K562 (cell line): ENCODE measurements around the gene ADD2. TPM values are rescaled to one million over a fixed set of nuclear protein-coding genes. Genes with fewer than 3 reads are reported as not detected.

Experiments used
- ATAC-seq: fragments of 200-7000 bp; cut with Tn5 transposase; 3 replicates; pipeline ENCODE4 v1.9.1; 2020; ENCODE audit warnings: moderate library complexity
- BruUV-seq: library from RNA; stranded (reverse); fragments of 400-500 nt; replicated peaks from 2 replicates; lab custom pipeline; 2021; lab: Mats Ljungman, UMichigan
- CTCF ChIA-PET: fragments of 300-600 bp; formaldehyde crosslinking; extraction: SDS; loops from one replicate; lab custom pipeline; 2021; ENCODE audit warnings: low intra/inter-chr PET ratio; lab: Yijun Ruan, JAX
- POLR2A ChIA-PET: fragments of 300-600, 350-650 bp; sonication (Branson Sonifier 250); formaldehyde crosslinking; extraction: SDS; loops from one replicate; lab custom pipeline; 2021; ENCODE audit warnings: antibody characterized with exemption, inconsistent platforms; lab: Yijun Ruan, JAX
- DNase-seq, 4 experiments: peaks; one replicate each; pipeline versions ENCODE4 v3.0.0 to v3.0.0-alpha.2; 2011 to 2018; ENCODE audit warnings: low spot score in 3 of 4, mixed read lengths in 3 of 4; ENCODE audit errors: extremely low read depth in 1 of 4
- FAIRE-seq: peaks from 2 replicates; lab custom pipeline; 2011; peaks lifted over from hg19 to GRCh38; lab: Jason Lieb, UNC
- H2AFZ ChIP-seq: 2 replicates; pipeline ENCODE4 v1.6.0; 2011; ENCODE audit warnings: low read depth, low read length, control low read depth, inconsistent platforms
- H3K27ac ChIP-seq: fragments of 200-600 bp; 3 replicates; pipeline ENCODE4 v1.8.0; 2011; ENCODE audit warnings: low read depth, mild to moderate bottlenecking, control low read depth, inconsistent platforms, low read length, moderate library complexity, mixed read lengths; ENCODE audit errors: extremely low read depth
- H3K27me3 ChIP-seq, 2 experiments: fragments of 300-600 bp in 1 of 2; 2 replicates in 1 of 2; 3 replicates in 1 of 2; pipeline versions ENCODE4 v1.6.0 to v1.8.0; 2011; ENCODE audit warnings: inconsistent platforms in 2 of 2, low read length in 2 of 2, mild to moderate bottlenecking in 1 of 2, mixed read lengths in 1 of 2, moderate library complexity in 1 of 2; ENCODE audit not compliant: control insufficient read depth in 2 of 2, insufficient read depth in 2 of 2
- H3K36me3 ChIP-seq: fragments of 300-600 bp; 3 replicates; pipeline ENCODE4 v1.8.0; 2011; ENCODE audit warnings: mild to moderate bottlenecking, low read length, inconsistent platforms; ENCODE audit not compliant: control insufficient read depth, insufficient read depth
- H3K4me1 ChIP-seq, 2 experiments: fragments of 200-600 bp in 1 of 2; replicated peaks in 1 of 2; 2 replicates in 1 of 2; 3 replicates in 1 of 2; pipeline versions ENCODE4 v1.5.1 to v1.8.0; 2011; ENCODE audit warnings: inconsistent platforms in 2 of 2, low read length in 2 of 2, mild to moderate bottlenecking in 1 of 2, mixed read lengths in 1 of 2, moderate library complexity in 1 of 2; ENCODE audit not compliant: control insufficient read depth in 2 of 2, insufficient read depth in 2 of 2
- H3K4me2 ChIP-seq: 2 replicates; pipeline ENCODE4 v1.6.1; 2011; ENCODE audit warnings: low read length, control low read depth, inconsistent platforms, mixed read lengths; ENCODE audit not compliant: insufficient read depth
- H3K4me3 ChIP-seq: fragments of 200-600 bp; sonication (generic), shearing (Covaris generic); 2 replicates; pipeline ENCODE4 v1.5.1; 2016; ENCODE audit warnings: control low read depth, inconsistent platforms
- H3K79me2 ChIP-seq: fragments of 200-600 bp; 3 replicates; pipeline ENCODE4 v1.8.0; 2011; ENCODE audit warnings: low read length, inconsistent platforms; ENCODE audit not compliant: control insufficient read depth, insufficient read depth
- H3K9ac ChIP-seq, 2 experiments: 2 replicates each; pipeline versions ENCODE4 v1.6.0 to v1.6.1; 2011; ENCODE audit warnings: low read depth in 2 of 2, low read length in 2 of 2, control low read depth in 1 of 2, inconsistent platforms in 1 of 2, mild to moderate bottlenecking in 1 of 2, mixed read lengths in 1 of 2; ENCODE audit not compliant: insufficient read depth in 1 of 2
- H3K9me1 ChIP-seq: one replicate; pipeline ENCODE4 v1.6.0; 2011; ENCODE audit warnings: inconsistent platforms, mild to moderate bottlenecking, low read length, moderate library complexity; ENCODE audit not compliant: control insufficient read depth, insufficient read depth
- H3K9me3 ChIP-seq: replicated peaks from 2 replicates; pipeline ENCODE4 v1.5.1; 2011; ENCODE audit warnings: low read depth, low read length, inconsistent platforms; ENCODE audit not compliant: control insufficient read depth, insufficient read depth
- H4K20me1 ChIP-seq: replicated peaks from 2 replicates; pipeline ENCODE4 v1.6.1; 2011; ENCODE audit warnings: low read length, inconsistent platforms, mixed read lengths; ENCODE audit not compliant: control insufficient read depth, insufficient read depth
- CBFA2T2 ChIP-seq: fragments of 450-650 bp; conservative IDR thresholded peaks from 2 replicates; pipeline ENCODE4 v1.6.1; 2017; ENCODE audit warnings: mild to moderate bottlenecking
- CBFA2T3 ChIP-seq: fragments of 450-650 bp; IDR thresholded peaks from 2 replicates; pipeline ENCODE4 v1.6.1; 2017
- E2F3 ChIP-seq: fragments of 250-450 bp; sonication (Bioruptor Pico); IDR thresholded peaks from 2 replicates; pipeline ENCODE4 v1.4.0; 2020; ENCODE audit warnings: mild to moderate bottlenecking
- MYNN ChIP-seq, 2 experiments: sonication (generic); formaldehyde crosslinking in 1 of 2; IDR thresholded peaks; 2 replicates each; pipeline versions ENCODE4 v1.5.0 to v1.6.1; 2016 to 2020; ENCODE audit warnings: antibody characterized with exemption in 1 of 2, missing genetic modification reagents in 1 of 2
- PHB2 ChIP-seq: fragments of 450-650 bp; IDR thresholded peaks from 2 replicates; pipeline ENCODE4 v1.6.1; 2017; ENCODE audit warnings: low read depth
- POLR2H ChIP-seq: IDR thresholded peaks from 2 replicates; pipeline ENCODE4 v1.6.1; 2016; ENCODE audit warnings: missing genetic modification characterization, low read depth, mild to moderate bottlenecking, control low read depth, missing compliant biosample characterization, moderate library complexity
- SAP30 ChIP-seq: fragments of 200-600 bp; sonication (generic); IDR thresholded peaks from 2 replicates; pipeline ENCODE4 v1.6.1; 2012; ENCODE audit warnings: borderline replicate concordance, low read depth, mild to moderate bottlenecking, moderate library complexity, low read length, control low read depth, inconsistent platforms; ENCODE audit not compliant: insufficient read depth, poor library complexity, severe bottlenecking
- ZNF217 ChIP-seq: sonication (generic); formaldehyde crosslinking; IDR thresholded peaks from 2 replicates; pipeline ENCODE4 v1.8.0; 2022; ENCODE audit warnings: mild to moderate bottlenecking, missing genetic modification reagents
- ZNF41 ChIP-seq: fragments of 250-450 bp; sonication (Bioruptor Pico); conservative IDR thresholded peaks from 2 replicates; pipeline ENCODE4 v1.4.0; 2020; ENCODE audit warnings: mild to moderate bottlenecking
- ZNF766 ChIP-seq: fragments of 200-800 bp; sonication (Bioruptor generic); conservative IDR thresholded peaks from 2 replicates; pipeline ENCODE4 v1.6.1; 2016; ENCODE audit warnings: missing genetic modification characterization, missing compliant biosample characterization
- ZSCAN29 ChIP-seq: fragments of 450-650 bp; IDR thresholded peaks from 2 replicates; pipeline ENCODE4 v1.6.1; 2017
- WGBS: fragments of 100-300 bp; shearing (Covaris generic); methylation state at CpG from one replicate; pipeline ENCODE4 v1.1.6; 2016; ENCODE audit warnings: low coverage, mixed read lengths; ENCODE audit not compliant: insufficient coverage; ENCODE audit errors: missing lambda C conversion rate; 5-methylcytosine and 5-hydroxymethylcytosine counted together
- in situ Hi-C: fragments of 300-500 bp; cut with MboI; formaldehyde crosslinking; loops from 4 replicates; pipeline ENCODE4 v1.15.0; 2018; ENCODE audit warnings: inconsistent platforms, mixed read lengths
- intact Hi-C: fragments of 100-400 bp; cut with micrococcal nuclease; formaldehyde crosslinking; loops from 2 replicates; pipeline ENCODE4 v1.14.2; 2022
- polyA plus RNA-seq, 8 experiments: library from polyadenylated mRNA; depleted of rRNA in 4 of 8; stranded (reverse) in 5 of 8; unstranded in 3 of 8; fragments of >200 nt; fragmentation: Nextera tagmentation in 2 of 8; fragmentation: Illumina TruSeq in 1 of 8; extraction: Ambion mirVana in 2 of 8; extraction: Trizol in 1 of 8; gene quantifications; 2 replicates each; pipeline versions ENCODE4 v1.2.1 to v1.2.3, GENCODE V29; 2011 to 2014; ENCODE audit warnings: inconsistent platforms in 1 of 8, missing spikeins in 1 of 8
- total RNA-seq, 7 experiments: library from RNA; depleted of rRNA in 6 of 7; stranded (reverse); fragments of >200 nt in 6 of 7; fragmentation: Illumina TruSeq in 2 of 7; extraction: Trizol in 2 of 7; gene quantifications; 2 replicates each; pipeline versions ENCODE4 v1.2.1 to v1.2.3, GENCODE V29; 2011 to 2021; ENCODE audit warnings: low replicate concordance in 1 of 7
- TF ChIP-seq, protein P1 (sequence below): fragments of 250-450 bp; sonication (Bioruptor Pico); IDR thresholded peaks from 2 replicates; pipeline ENCODE4 v1.5.0; 2020; ENCODE audit warnings: mild to moderate bottlenecking, borderline replicate concordance

The ADD2 gene
- total and polyA plus RNA-seq, 9 of the 15 experiments (the other 6 are each of a cell fraction or from before 2014, with no cell fraction given): 3.5 to 63.0 (median 36.2) TPM

DNA sequence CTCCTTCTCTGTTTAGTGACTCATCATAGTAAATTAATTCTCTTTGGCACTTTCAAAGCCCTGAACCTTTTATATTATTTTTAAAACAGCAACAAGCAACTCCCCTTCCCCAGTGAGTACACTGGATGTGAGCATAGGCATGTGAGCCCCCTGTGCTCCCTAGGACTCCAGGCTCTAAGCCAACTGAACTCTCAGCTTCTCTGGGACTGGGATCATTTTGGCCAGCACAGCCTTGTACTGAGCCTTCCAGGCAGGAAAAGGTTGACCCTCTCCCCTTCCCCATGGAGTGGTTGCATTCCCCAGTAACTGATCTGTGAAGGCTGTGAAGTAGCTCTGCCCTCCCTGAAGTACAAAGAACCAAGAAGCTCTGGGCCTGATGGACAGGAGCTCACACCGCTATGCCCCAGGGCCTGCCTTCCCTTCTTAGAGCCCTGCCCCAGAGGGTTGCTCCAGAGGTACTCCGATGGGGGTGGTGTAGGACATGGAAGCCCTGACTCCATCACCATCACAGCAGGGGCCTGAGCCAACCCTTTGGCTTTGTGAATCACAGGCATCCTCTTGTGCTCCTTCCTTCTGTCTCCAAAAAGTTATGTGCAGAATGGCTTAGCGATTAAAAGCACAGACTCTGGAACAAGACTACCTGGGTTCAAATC lies 57.8 kb downstream of the ADD2 start:
- H3K4me1 ChIP-seq: peaks cover 20 to 25% of the 10 kb centered on the region in 2 experiments; a peak in 4 of 5 replicates
- H3K9me1 ChIP-seq: no peaks in the 10 kb centered on the region
- H2AFZ ChIP-seq: no peak overlapping the region
- H3K36me3 ChIP-seq: peaks cover 44% of the 10 kb centered on the region
- H3K79me2 ChIP-seq: peaks cover 15% of the 10 kb centered on the region
- ATAC-seq (no peak), DNase-seq (no peak), FAIRE-seq (no peak)
- H3K4me2 ChIP-seq: no peak overlapping the region
- no peak overlapping the region for H3K27ac ChIP-seq
- no peaks in the 10 kb centered on the region for H4K20me1 ChIP-seq
- no peaks in the 10 kb centered on the region for H3K9me3 ChIP-seq
- H3K4me3 ChIP-seq: no peak overlapping the region
- intact Hi-C loops (no loop called here), in situ Hi-C loops (no loop called here)
- peak overlapping the region in 1 of 2 experiments; percentile 69; a peak in 1 of 4 replicates for H3K9ac ChIP-seq
- BruUV-seq: no TSS peak
- POLR2A ChIA-PET: interaction anchor here (0.6 to 1.5 kb wide), 2 partner anchors 10 to 140 kb away, joined by 3 to 4 read pairs; no protein-coding TSS in a partner anchor
- TF ChIP-seq ZNF766 (CRISPR knock-in tag): no peak
- TF ChIP-seq ZNF217: no peak
- no peaks in the 10 kb centered on the region for H3K27me3 ChIP-seq
- 83% methylated on average over 3 of the region's 3 CpGs for WGBS
- CTCF ChIA-PET: no interaction called here

DNA sequence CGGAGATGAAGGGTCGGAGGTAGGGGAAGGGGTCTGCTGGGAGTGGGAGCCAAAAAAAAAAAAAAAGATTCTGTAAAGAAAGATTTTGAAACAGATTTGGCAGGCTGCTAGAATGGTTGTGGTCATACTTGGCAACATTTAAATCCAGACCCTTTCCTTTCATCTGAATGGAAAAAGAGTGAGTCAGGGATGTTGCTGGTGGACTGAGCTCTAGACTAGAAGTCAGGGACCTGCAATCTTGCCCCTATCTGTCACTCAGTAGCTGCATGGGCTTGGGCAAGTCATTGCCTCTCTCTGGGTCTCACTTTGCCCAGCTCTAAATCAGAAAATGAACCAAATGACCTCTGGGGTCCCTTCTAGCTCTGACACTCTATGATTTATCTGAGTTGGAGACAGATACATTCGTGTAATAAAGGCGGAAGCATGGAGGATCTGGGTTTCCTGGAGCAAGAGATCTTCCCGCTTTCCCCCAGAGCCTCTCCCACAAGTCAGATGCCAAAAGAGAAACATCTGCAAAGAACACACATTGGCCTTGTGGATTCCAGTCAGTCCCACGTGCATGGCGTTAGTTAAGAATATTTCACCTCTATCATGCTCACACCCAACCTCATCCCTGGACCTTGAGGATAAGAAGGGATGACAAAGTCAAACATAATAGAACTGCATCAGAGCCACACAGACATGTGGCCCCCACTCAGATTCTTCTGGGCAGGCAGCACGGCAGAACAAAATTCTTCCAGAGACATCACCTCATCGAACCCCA lies 58.5 kb downstream of the ADD2 start:
- H3K79me2 ChIP-seq: peaks cover 8% of the 10 kb centered on the region; the same call in 2 of the 3 replicates
- DNase-seq (peak in 1 of 4 experiments; percentile 27), ATAC-seq (no peak), FAIRE-seq (no peak)
- intact Hi-C loops: loop anchor here (5.0 kb wide), 1 partner anchor 58 kb away; the partner anchor contains the start of gene ADD2
- H3K36me3 ChIP-seq: peaks cover 49% of the 10 kb centered on the region
- no peak overlapping the region for H3K4me3 ChIP-seq
- H3K9me3 ChIP-seq: no peaks in the 10 kb centered on the region
- no peak overlapping the region for H3K9ac ChIP-seq
- in situ Hi-C loops: no loop called here
- peaks cover 19 to 26% of the 10 kb centered on the region in 2 experiments; a peak in 4 of 5 replicates for H3K4me1 ChIP-seq
- peaks cover 2% of the 10 kb centered on the region for H3K9me1 ChIP-seq
- no peak overlapping the region for H3K27ac ChIP-seq
- no TSS peak for BruUV-seq
- WGBS: 56% methylated on average over 9 of the region's 9 CpGs
- CTCF ChIA-PET: no interaction called here
- no peaks in the 10 kb centered on the region for H4K20me1 ChIP-seq
- H2AFZ ChIP-seq: no peak overlapping the region
- POLR2A ChIA-PET: interaction anchor here (0.8 to 2.3 kb wide), 7 partner anchors 8 to 34 kb away, joined by 3 to 7 read pairs (median 3); no protein-coding TSS in a partner anchor
- no peaks in the 10 kb centered on the region for H3K27me3 ChIP-seq
- no peak overlapping the region for H3K4me2 ChIP-seq
- TF ChIP-seq E2F3 (CRISPR knock-in tag) (no peak), SAP30 (no peak), POLR2H (no peak), MYNN (IDR thresholded peaks at IDR 0.05) (no peak), MYNN (CRISPR knock-in tag; IDR thresholded peaks at IDR 0.05) (no peak), ZNF41 (CRISPR knock-in tag) (no peak), ZSCAN29 (no peak), CBFA2T3 (peak; percentile 59), CBFA2T2 (peak; percentile 35), PHB2 (no peak)
- TF ChIP-seq, protein P1, sequence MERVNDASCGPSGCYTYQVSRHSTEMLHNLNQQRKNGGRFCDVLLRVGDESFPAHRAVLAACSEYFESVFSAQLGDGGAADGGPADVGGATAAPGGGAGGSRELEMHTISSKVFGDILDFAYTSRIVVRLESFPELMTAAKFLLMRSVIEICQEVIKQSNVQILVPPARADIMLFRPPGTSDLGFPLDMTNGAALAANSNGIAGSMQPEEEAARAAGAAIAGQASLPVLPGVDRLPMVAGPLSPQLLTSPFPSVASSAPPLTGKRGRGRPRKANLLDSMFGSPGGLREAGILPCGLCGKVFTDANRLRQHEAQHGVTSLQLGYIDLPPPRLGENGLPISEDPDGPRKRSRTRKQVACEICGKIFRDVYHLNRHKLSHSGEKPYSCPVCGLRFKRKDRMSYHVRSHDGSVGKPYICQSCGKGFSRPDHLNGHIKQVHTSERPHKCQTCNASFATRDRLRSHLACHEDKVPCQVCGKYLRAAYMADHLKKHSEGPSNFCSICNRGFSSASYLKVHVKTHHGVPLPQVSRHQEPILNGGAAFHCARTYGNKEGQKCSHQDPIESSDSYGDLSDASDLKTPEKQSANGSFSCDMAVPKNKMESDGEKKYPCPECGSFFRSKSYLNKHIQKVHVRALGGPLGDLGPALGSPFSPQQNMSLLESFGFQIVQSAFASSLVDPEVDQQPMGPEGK: no peak
